VCaP (cell line): ENCODE data around the gene PKD1.

ENCODE experiments used
- H3K27ac ChIP-seq: fragments of 450-650 bp; 2 replicates; pipeline ENCODE4 v1.5.1; 2017
- TF ChIP-seq, protein P1 (sequence below): fragments of 450-650 bp; conservative IDR thresholded peaks from 2 replicates; pipeline ENCODE4 v1.5.1; 2017; ENCODE audit warnings: mild to moderate bottlenecking, moderate library complexity

Gene PKD1

GRCh38 chr16:2173916-2174315 lies 38.2 kb upstream of the PKD1 start:
- TF ChIP-seq, protein P1, sequence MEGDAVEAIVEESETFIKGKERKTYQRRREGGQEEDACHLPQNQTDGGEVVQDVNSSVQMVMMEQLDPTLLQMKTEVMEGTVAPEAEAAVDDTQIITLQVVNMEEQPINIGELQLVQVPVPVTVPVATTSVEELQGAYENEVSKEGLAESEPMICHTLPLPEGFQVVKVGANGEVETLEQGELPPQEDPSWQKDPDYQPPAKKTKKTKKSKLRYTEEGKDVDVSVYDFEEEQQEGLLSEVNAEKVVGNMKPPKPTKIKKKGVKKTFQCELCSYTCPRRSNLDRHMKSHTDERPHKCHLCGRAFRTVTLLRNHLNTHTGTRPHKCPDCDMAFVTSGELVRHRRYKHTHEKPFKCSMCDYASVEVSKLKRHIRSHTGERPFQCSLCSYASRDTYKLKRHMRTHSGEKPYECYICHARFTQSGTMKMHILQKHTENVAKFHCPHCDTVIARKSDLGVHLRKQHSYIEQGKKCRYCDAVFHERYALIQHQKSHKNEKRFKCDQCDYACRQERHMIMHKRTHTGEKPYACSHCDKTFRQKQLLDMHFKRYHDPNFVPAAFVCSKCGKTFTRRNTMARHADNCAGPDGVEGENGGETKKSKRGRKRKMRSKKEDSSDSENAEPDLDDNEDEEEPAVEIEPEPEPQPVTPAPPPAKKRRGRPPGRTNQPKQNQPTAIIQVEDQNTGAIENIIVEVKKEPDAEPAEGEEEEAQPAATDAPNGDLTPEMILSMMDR = no peak
- no peak overlapping the region for H3K27ac ChIP-seq

- no peak overlapping the region for H3K27ac ChIP-seq
- TF ChIP-seq, protein P1 = no peak
These were observed 37.7 kb upstream of the PKD1 start for GRCh38 chr16:2173366-2173765.

DNA sequence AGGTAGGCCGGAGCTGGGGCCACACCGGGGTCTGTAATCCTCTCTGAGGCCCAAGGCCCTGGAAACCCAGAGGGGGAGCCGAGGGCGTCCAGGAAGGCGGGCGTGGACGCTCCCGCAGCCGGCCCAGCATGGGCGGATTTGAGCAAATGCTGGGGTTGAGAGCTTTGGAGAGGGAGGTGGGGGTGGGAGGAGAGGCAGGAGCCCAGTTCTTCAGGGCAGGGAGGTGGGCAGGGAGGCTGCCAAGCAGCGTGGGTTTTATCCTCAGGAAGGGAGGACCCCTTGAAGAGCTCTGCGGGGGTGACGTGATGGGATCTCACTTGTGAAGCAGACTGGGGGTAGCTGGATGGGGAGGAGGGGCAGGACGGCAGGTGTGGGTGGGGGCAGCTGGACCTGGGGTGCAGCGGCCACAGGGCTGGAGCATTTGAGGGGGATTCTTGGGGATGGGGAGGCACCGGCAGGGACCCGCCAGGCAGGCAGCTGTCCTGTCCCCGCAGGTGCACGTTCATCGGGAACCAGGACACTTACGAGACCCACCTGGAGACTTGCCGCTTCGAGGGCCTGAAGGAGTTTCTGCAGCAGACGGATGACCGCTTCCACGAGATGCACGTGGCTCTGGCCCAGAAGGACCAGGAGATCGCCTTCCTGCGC lies 37.1 kb upstream of the PKD1 start:
- TF ChIP-seq, protein P1 = no peak
- no peak overlapping the region for H3K27ac ChIP-seq

GRCh38 chr16:2171601-2172178 lies 36.0 kb upstream of the PKD1 start:
- no peak overlapping the region for H3K27ac ChIP-seq
- TF ChIP-seq, protein P1 = no peak

DNA sequence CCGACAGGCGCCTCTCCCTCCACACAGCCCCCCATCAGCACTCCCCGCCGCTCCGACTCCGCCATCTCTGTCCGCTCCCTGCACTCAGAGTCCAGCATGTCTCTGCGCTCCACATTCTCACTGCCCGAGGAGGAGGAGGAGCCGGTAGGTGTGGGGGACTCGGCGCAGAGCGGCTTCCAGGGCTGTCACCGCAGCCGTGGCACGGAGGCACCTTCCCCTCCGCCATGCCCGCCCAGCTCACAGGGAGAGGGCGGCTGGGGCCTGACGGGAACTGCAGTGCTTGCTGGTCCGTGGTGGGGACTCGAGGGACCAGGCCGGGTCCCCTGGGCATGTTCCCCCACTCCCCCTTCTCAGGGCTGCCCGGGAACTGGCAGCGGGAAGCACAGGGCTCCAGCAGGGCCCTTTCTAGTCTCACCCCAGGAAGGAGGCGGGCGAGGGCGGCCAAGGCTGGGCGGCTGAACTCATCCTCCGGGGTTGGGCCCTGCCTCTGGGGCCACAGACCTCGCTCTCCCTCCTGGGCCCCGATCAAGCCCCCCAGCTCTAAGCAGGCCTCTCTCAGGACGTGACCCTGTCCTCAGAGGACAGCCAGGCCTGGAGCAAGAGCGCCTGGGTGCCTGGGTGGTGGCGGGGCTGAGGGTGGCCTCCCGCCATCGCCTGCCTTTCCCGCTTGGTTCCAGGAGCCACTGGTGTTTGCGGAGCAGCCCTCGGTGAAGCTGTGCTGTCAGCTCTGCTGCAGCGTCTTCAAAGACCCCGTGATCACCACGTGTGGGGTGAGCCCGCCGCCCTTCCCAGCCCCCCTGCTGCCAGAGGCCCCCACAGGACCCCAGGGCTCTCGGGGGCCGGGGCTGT lies 35.1 kb upstream of the PKD1 start:
- H3K27ac ChIP-seq = no peak overlapping the region
- TF ChIP-seq, protein P1 = no peak

DNA sequence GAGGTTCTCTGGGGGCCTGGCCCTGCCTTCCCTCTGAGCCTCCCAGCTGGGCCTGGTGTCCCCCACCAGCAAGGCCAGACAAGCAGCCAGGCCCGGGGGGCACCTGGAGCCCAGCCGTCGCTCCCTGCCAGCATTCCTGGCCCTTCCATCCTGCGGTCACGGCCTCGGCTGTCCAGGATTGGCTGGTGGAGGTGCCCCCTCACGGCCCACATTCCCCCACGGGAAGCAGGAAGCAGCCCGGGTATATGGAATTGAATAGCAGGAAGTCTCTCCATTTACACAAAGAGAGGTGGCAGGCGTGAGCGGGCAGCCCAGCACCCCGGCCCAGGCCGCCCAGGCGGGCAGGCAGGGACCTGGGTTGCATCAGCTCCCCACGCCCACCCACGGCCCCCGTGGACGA lies 34.4 kb upstream of the PKD1 start:
- TF ChIP-seq, protein P1 = no peak
- H3K27ac ChIP-seq = no peak overlapping the region

DNA sequence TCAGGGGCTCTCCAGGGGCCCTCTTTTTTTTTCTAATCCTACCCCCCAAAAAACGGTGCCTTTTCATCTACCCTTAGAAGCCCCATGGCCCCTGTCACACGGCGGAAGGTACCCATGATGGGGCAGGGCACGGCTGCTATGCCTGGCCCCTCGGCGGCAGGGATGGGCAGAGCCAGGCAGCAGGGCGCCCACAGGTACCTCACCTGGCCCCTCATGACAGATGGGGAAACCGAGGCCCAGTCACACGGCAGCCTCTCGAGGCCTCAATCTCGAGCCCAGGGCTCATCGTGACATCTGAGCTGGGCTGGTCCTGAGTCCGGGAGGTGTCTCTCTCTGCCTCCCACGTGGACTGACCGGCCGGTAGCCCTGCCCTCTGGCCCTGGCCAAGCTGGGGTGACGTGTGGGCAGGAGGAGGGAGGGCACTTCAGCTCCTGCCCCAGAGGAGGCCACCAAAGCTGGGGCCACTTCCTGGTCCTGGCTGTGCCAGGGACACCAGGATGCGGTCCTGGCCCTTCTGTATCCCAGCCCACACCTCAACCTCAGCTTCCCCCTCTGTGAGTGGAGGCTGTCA lies 31.5 kb upstream of the PKD1 start:
- no peak overlapping the region for H3K27ac ChIP-seq
- TF ChIP-seq, protein P1 = no peak
